AML-193 (cell line): Measurements from ENCODE around the gene VPS41.

Experiments used
- DNase-seq, 2 experiments: peaks; one replicate each; lab custom pipeline; 2025; lab: John Stamatoyannopoulos, UW

VPS41 gene

GRCh38 chr7:38727184-38727940 is 181.6 kb downstream of the VPS41 start:
- no peak for DNase-seq

- DNase-seq = no peak
Observed at GRCh38 chr7:38723327-38723726, 185.7 kb downstream of the VPS41 start.

- no peak for DNase-seq
Observed at GRCh38 chr7:38716397-38716796, 192.6 kb downstream of the VPS41 start.

- DNase-seq = no peak
Observed at GRCh38 chr7:38709123-38709522, 199.9 kb downstream of the VPS41 start.

GRCh38 chr7:38704751-38705150 is 204.2 kb downstream of the VPS41 start:
- DNase-seq = no peak

GRCh38 chr7:38704041-38704547 is 204.9 kb downstream of the VPS41 start:
- DNase-seq = no peak

GRCh38 chr7:38703093-38703492 is 205.9 kb downstream of the VPS41 start:
- no peak for DNase-seq

- DNase-seq = no peak
Observed at GRCh38 chr7:38702002-38702535, 206.9 kb downstream of the VPS41 start.

- no peak for DNase-seq
Observed at GRCh38 chr7:38700116-38700515, 208.9 kb downstream of the VPS41 start.

- DNase-seq = no peak
Observed at GRCh38 chr7:38699471-38699870, 209.5 kb downstream of the VPS41 start.

- no peak for DNase-seq
Observed at GRCh38 chr7:38694326-38694725, 214.7 kb downstream of the VPS41 start.

GRCh38 chr7:38686888-38687287 is 222.1 kb downstream of the VPS41 start:
- DNase-seq = no peak

- no peak for DNase-seq
Observed at GRCh38 chr7:38685851-38686250, 223.1 kb downstream of the VPS41 start.

GRCh38 chr7:38682606-38683005 is 226.4 kb downstream of the VPS41 start:
- no peak for DNase-seq

GRCh38 chr7:38681882-38682281 is 227.1 kb downstream of the VPS41 start:
- DNase-seq = no peak

GRCh38 chr7:38679419-38679818 is 229.6 kb downstream of the VPS41 start:
- no peak for DNase-seq

GRCh38 chr7:38678698-38679054 is 230.3 kb downstream of the VPS41 start:
- DNase-seq = no peak

GRCh38 chr7:38677981-38678697 is 230.9 kb downstream of the VPS41 start:
- no peak for DNase-seq

- DNase-seq = no peak
Observed at GRCh38 chr7:38675494-38676106, 233.4 kb downstream of the VPS41 start.

- DNase-seq = no peak
Observed at GRCh38 chr7:38674513-38674912, 234.5 kb downstream of the VPS41 start.

- DNase-seq = no peak
Observed at GRCh38 chr7:38673795-38674194, 235.2 kb downstream of the VPS41 start.
